K562 (cell line): ENCODE results near the gene GLUL. TPM values are rescaled to one million over a fixed set of nuclear protein-coding genes. Genes with fewer than 3 reads are reported as not detected.
A peak's percentile ranks its signal among the peaks of the same experiment; 100 is the strongest.

ENCODE experiments used
- ATAC-seq: fragments of 200-7000 bp; cut with Tn5 transposase; 3 replicates; pipeline ENCODE4 v1.9.1; 2020; ENCODE audit warnings: moderate library complexity
- BruUV-seq: library from RNA; stranded (reverse); fragments of 400-500 nt; replicated peaks from 2 replicates; lab custom pipeline; 2021; lab: Mats Ljungman, UMichigan
- CTCF ChIA-PET: fragments of 300-600 bp; formaldehyde crosslinking; extraction: SDS; loops from one replicate; lab custom pipeline; 2021; ENCODE audit warnings: low intra/inter-chr PET ratio; lab: Yijun Ruan, JAX
- POLR2A ChIA-PET: fragments of 300-600, 350-650 bp; sonication (Branson Sonifier 250); formaldehyde crosslinking; extraction: SDS; loops from one replicate; lab custom pipeline; 2021; ENCODE audit warnings: antibody characterized with exemption, inconsistent platforms; lab: Yijun Ruan, JAX
- DNase-seq, 4 experiments: peaks; one replicate each; pipeline versions ENCODE4 v3.0.0 to v3.0.0-alpha.2; 2011 to 2018; ENCODE audit warnings: low spot score in 3 of 4, mixed read lengths in 3 of 4; ENCODE audit errors: extremely low read depth in 1 of 4
- FAIRE-seq: peaks from 2 replicates; lab custom pipeline; 2011; peaks lifted over from hg19 to GRCh38; lab: Jason Lieb, UNC
- H2AFZ ChIP-seq: 2 replicates; pipeline ENCODE4 v1.6.0; 2011; ENCODE audit warnings: low read depth, low read length, control low read depth, inconsistent platforms
- H3K27ac ChIP-seq: fragments of 200-600 bp; 3 replicates; pipeline ENCODE4 v1.8.0; 2011; ENCODE audit warnings: low read depth, mild to moderate bottlenecking, control low read depth, inconsistent platforms, low read length, moderate library complexity, mixed read lengths; ENCODE audit errors: extremely low read depth
- H3K27me3 ChIP-seq, 2 experiments: fragments of 300-600 bp in 1 of 2; 2 replicates in 1 of 2; 3 replicates in 1 of 2; pipeline versions ENCODE4 v1.6.0 to v1.8.0; 2011; ENCODE audit warnings: inconsistent platforms in 2 of 2, low read length in 2 of 2, mild to moderate bottlenecking in 1 of 2, mixed read lengths in 1 of 2, moderate library complexity in 1 of 2; ENCODE audit not compliant: control insufficient read depth in 2 of 2, insufficient read depth in 2 of 2
- H3K36me3 ChIP-seq: fragments of 300-600 bp; 3 replicates; pipeline ENCODE4 v1.8.0; 2011; ENCODE audit warnings: mild to moderate bottlenecking, low read length, inconsistent platforms; ENCODE audit not compliant: control insufficient read depth, insufficient read depth
- H3K4me1 ChIP-seq, 2 experiments: fragments of 200-600 bp in 1 of 2; replicated peaks in 1 of 2; 2 replicates in 1 of 2; 3 replicates in 1 of 2; pipeline versions ENCODE4 v1.5.1 to v1.8.0; 2011; ENCODE audit warnings: inconsistent platforms in 2 of 2, low read length in 2 of 2, mild to moderate bottlenecking in 1 of 2, mixed read lengths in 1 of 2, moderate library complexity in 1 of 2; ENCODE audit not compliant: control insufficient read depth in 2 of 2, insufficient read depth in 2 of 2
- H3K4me2 ChIP-seq: 2 replicates; pipeline ENCODE4 v1.6.1; 2011; ENCODE audit warnings: low read length, control low read depth, inconsistent platforms, mixed read lengths; ENCODE audit not compliant: insufficient read depth
- H3K4me3 ChIP-seq: fragments of 200-600 bp; sonication (generic), shearing (Covaris generic); 2 replicates; pipeline ENCODE4 v1.5.1; 2016; ENCODE audit warnings: control low read depth, inconsistent platforms
- H3K79me2 ChIP-seq: fragments of 200-600 bp; 3 replicates; pipeline ENCODE4 v1.8.0; 2011; ENCODE audit warnings: low read length, inconsistent platforms; ENCODE audit not compliant: control insufficient read depth, insufficient read depth
- H3K9ac ChIP-seq, 2 experiments: 2 replicates each; pipeline versions ENCODE4 v1.6.0 to v1.6.1; 2011; ENCODE audit warnings: low read depth in 2 of 2, low read length in 2 of 2, control low read depth in 1 of 2, inconsistent platforms in 1 of 2, mild to moderate bottlenecking in 1 of 2, mixed read lengths in 1 of 2; ENCODE audit not compliant: insufficient read depth in 1 of 2
- H3K9me1 ChIP-seq: one replicate; pipeline ENCODE4 v1.6.0; 2011; ENCODE audit warnings: inconsistent platforms, mild to moderate bottlenecking, low read length, moderate library complexity; ENCODE audit not compliant: control insufficient read depth, insufficient read depth
- H3K9me3 ChIP-seq: replicated peaks from 2 replicates; pipeline ENCODE4 v1.5.1; 2011; ENCODE audit warnings: low read depth, low read length, inconsistent platforms; ENCODE audit not compliant: control insufficient read depth, insufficient read depth
- H4K20me1 ChIP-seq: replicated peaks from 2 replicates; pipeline ENCODE4 v1.6.1; 2011; ENCODE audit warnings: low read length, inconsistent platforms, mixed read lengths; ENCODE audit not compliant: control insufficient read depth, insufficient read depth
- ATF3 ChIP-seq, 2 experiments: fragments of 450-650 bp in 1 of 2; sonication (generic) in 1 of 2; formaldehyde crosslinking in 1 of 2; IDR thresholded peaks in 1 of 2; conservative IDR thresholded peaks in 1 of 2; 2 replicates each; pipeline versions ENCODE4 v1.6.1 to v1.8.1; 2016 to 2023; ENCODE audit warnings: mild to moderate bottlenecking in 2 of 2, moderate library complexity in 2 of 2, inconsistent platforms in 1 of 2, missing genetic modification reagents in 1 of 2
- DIDO1 ChIP-seq: fragments of 450-650 bp; IDR thresholded peaks from 2 replicates; pipeline ENCODE4 v1.6.1; 2016; ENCODE audit warnings: low read depth, missing biosample characterization, missing genetic modification characterization
- GATAD2B ChIP-seq: fragments of 450-650 bp; IDR thresholded peaks from 2 replicates; pipeline ENCODE4 v1.6.1; 2017; ENCODE audit warnings: mild to moderate bottlenecking, borderline replicate concordance
- HNRNPL ChIP-seq: fragments of 200-400 bp; formaldehyde crosslinking; IDR thresholded peaks from 2 replicates; pipeline ENCODE4 v1.6.1; 2017; ENCODE audit warnings: low read depth, mild to moderate bottlenecking, low read length
- KHSRP ChIP-seq: fragments of 450-650 bp; IDR thresholded peaks from 2 replicates; pipeline ENCODE4 v1.6.1; 2017
- NCOA1 ChIP-seq: fragments of 450-650 bp; IDR thresholded peaks from 2 replicates; pipeline ENCODE4 v1.6.1; 2016; ENCODE audit warnings: low read depth
- RHOXF2B ChIP-seq: fragments of 250-450 bp; sonication (Bioruptor Pico); conservative IDR thresholded peaks from 2 replicates; pipeline ENCODE4 v1.5.1; 2021
- SREBF1 ChIP-seq: fragments of 150-350 bp; IDR thresholded peaks from 2 replicates; pipeline ENCODE4 v1.6.1; 2014; ENCODE audit warnings: antibody characterized with exemption, low read depth, low read length, borderline replicate concordance
- TSHZ1 ChIP-seq: fragments of 250-450 bp; sonication (Bioruptor Pico); IDR thresholded peaks from 2 replicates; pipeline ENCODE4 v1.4.0; 2020; ENCODE audit warnings: mild to moderate bottlenecking, moderate library complexity
- ZBTB2 ChIP-seq: fragments of 450-650 bp; IDR thresholded peaks from 2 replicates; pipeline ENCODE4 v1.6.1; 2016; ENCODE audit warnings: antibody characterized with exemption
- ZNF12 ChIP-seq: sonication (generic); formaldehyde crosslinking; IDR thresholded peaks from 2 replicates; pipeline ENCODE4 v1.4.0; 2020; ENCODE audit warnings: mild to moderate bottlenecking, missing genetic modification reagents
- ZNF764 ChIP-seq: fragments of 250-450 bp; sonication (Bioruptor Pico); IDR thresholded peaks from 2 replicates; pipeline ENCODE4 v1.4.0; 2020; ENCODE audit warnings: low read depth, mild to moderate bottlenecking, moderate library complexity
- WGBS: fragments of 100-300 bp; shearing (Covaris generic); methylation state at CpG from one replicate; pipeline ENCODE4 v1.1.6; 2016; ENCODE audit warnings: low coverage, mixed read lengths; ENCODE audit not compliant: insufficient coverage; ENCODE audit errors: missing lambda C conversion rate; 5-methylcytosine and 5-hydroxymethylcytosine counted together
- in situ Hi-C: fragments of 300-500 bp; cut with MboI; formaldehyde crosslinking; loops from 4 replicates; pipeline ENCODE4 v1.15.0; 2018; ENCODE audit warnings: inconsistent platforms, mixed read lengths
- intact Hi-C: fragments of 100-400 bp; cut with micrococcal nuclease; formaldehyde crosslinking; loops from 2 replicates; pipeline ENCODE4 v1.14.2; 2022
- polyA plus RNA-seq, 8 experiments: library from polyadenylated mRNA; depleted of rRNA in 4 of 8; stranded (reverse) in 5 of 8; unstranded in 3 of 8; fragments of >200 nt; fragmentation: Nextera tagmentation in 2 of 8; fragmentation: Illumina TruSeq in 1 of 8; extraction: Ambion mirVana in 2 of 8; extraction: Trizol in 1 of 8; gene quantifications; 2 replicates each; pipeline versions ENCODE4 v1.2.1 to v1.2.3, GENCODE V29; 2011 to 2014; ENCODE audit warnings: inconsistent platforms in 1 of 8, missing spikeins in 1 of 8
- total RNA-seq, 7 experiments: library from RNA; depleted of rRNA in 6 of 7; stranded (reverse); fragments of >200 nt in 6 of 7; fragmentation: Illumina TruSeq in 2 of 7; extraction: Trizol in 2 of 7; gene quantifications; 2 replicates each; pipeline versions ENCODE4 v1.2.1 to v1.2.3, GENCODE V29; 2011 to 2021; ENCODE audit warnings: low replicate concordance in 1 of 7

The GLUL gene
- total and polyA plus RNA-seq, 9 of the 15 experiments (the other 6 are each of a cell fraction or from before 2014, with no cell fraction given), result 1,088 to 4,222 (median 1,338) TPM

- ChIA-PET POLR2A (interaction anchor here (0.8 to 3.0 kb wide), 14 partner anchors 10 to 54 kb away, joined by 3 to 11 read pairs (median 4); partner anchors contain the start of gene GLUL), CTCF (no interaction called here)
- no peaks in the 10 kb centered on the region for H3K36me3 ChIP-seq
- H3K27ac ChIP-seq, result peak overlapping the region; percentile 83
- no peak overlapping the region for H3K4me3 ChIP-seq
- H3K9ac ChIP-seq, result peak overlapping the region; percentile 53 to 85; a peak in 3 of 4 replicates
- H2AFZ ChIP-seq, result peak overlapping the region; percentile 86
- H3K79me2 ChIP-seq, result no peaks in the 10 kb centered on the region
- WGBS, result 4% methylated on average over 10 of the region's 10 CpGs
- H3K9me1 ChIP-seq, result no peaks in the 10 kb centered on the region
- peaks cover 36 to 65% of the 10 kb centered on the region in 2 experiments for H3K4me1 ChIP-seq
- ATAC-seq (peak; percentile 80), FAIRE-seq (peak; percentile 96), DNase-seq (peak; percentile 87 to 93 (median 90))
- H4K20me1 ChIP-seq, result no peaks in the 10 kb centered on the region
- in situ Hi-C loops, result no loop called here
- intact Hi-C loops, result loop anchor here (1.0 to 2.0 kb wide), 3 partner anchors 17 to 53 kb away; partner anchors contain the start of gene GLUL
- peak overlapping the region; percentile 66 for H3K4me2 ChIP-seq
- no peaks in the 10 kb centered on the region for H3K9me3 ChIP-seq
- no peaks in the 10 kb centered on the region for H3K27me3 ChIP-seq
- no TSS peak for BruUV-seq
- TF ChIP-seq DIDO1 (tag) (no peak), ATF3 (IDR thresholded peaks at IDR 0.05) (peak; percentile 20; the same call in 1 of the 2 replicates), ATF3 (CRISPR knock-in tag; conservative IDR thresholded peaks at IDR 0.05) (no peak), RHOXF2B (no peak; the same call in 1 of the 2 replicates), KHSRP (peak; percentile 36; the same call in 1 of the 2 replicates), ZNF12 (peak; percentile 74; the same call in 1 of the 2 replicates), NCOA1 (peak; percentile 95), HNRNPL (no peak), SREBF1 (no peak), TSHZ1 (no peak), GATAD2B (peak; percentile 86), ZBTB2 (0 out of 2 replicates have a peak, but pooled peaks have one; percentile 85), ZNF764 (no peak)
These were observed 53.6 kb downstream of the GLUL start for GRCh38 chr1:182337736-182338571.
